Kidney (tissue), 14 donors: ENCODE results near the gene CENPM. TPM values are rescaled to one million over a fixed set of nuclear protein-coding genes. Genes with fewer than 3 reads are reported as not detected.

Source experiments
- DNase-seq, 5 donors: peaks; one replicate each; pipeline ENCODE4 v3.0.0-alpha.2; 2013 to 2020
- FAIRE-seq: peaks from 2 replicates; lab custom pipeline; 2012; peaks lifted over from hg19 to GRCh38; lab: Jason Lieb, UNC
- H3K27ac ChIP-seq, 2 donors: one replicate each; pipeline ENCODE4 v1.7.0; 2013; ENCODE audit warnings: low read depth in 2 of 2, low read length in 2 of 2, inconsistent platforms in 1 of 2
- H3K27me3 ChIP-seq: one replicate; pipeline ENCODE4 v1.7.1; 2013; ENCODE audit warnings: low read length, inconsistent platforms; ENCODE audit not compliant: control insufficient read depth, insufficient read depth
- H3K36me3 ChIP-seq, 3 donors: one replicate each; pipeline versions ENCODE4 v1.7.0 to v1.7.1; 2013; ENCODE audit warnings: low read length in 3 of 3, control low read depth in 1 of 3, inconsistent platforms in 1 of 3; ENCODE audit not compliant: insufficient read depth in 3 of 3, control insufficient read depth in 2 of 3
- H3K4me1 ChIP-seq, 3 donors: one replicate each; pipeline versions ENCODE4 v1.7.0 to v1.7.1; 2013; ENCODE audit warnings: low read length in 3 of 3, inconsistent platforms in 1 of 3, low read depth in 1 of 3; ENCODE audit not compliant: control insufficient read depth in 2 of 3, insufficient read depth in 2 of 3
- H3K4me3 ChIP-seq, 3 donors: one replicate each; pipeline versions ENCODE4 v1.7.0 to v1.8.1; 2013; ENCODE audit warnings: low read length in 3 of 3, control low read depth in 1 of 3, inconsistent platforms in 1 of 3
- H3K9ac ChIP-seq, 3 donors: one replicate each; pipeline versions ENCODE4 v1.7.0 to v1.7.1; 2013; ENCODE audit warnings: low read length in 3 of 3, control low read depth in 1 of 3, inconsistent platforms in 1 of 3
- H3K9me3 ChIP-seq, 3 donors: one replicate each; pipeline versions ENCODE4 v1.7.0 to v1.7.1; 2013; ENCODE audit warnings: low read length in 3 of 3, control low read depth in 1 of 3, inconsistent platforms in 1 of 3; ENCODE audit not compliant: control insufficient read depth in 2 of 3, insufficient read depth in 1 of 3
- CTCF ChIP-seq: IDR thresholded peaks from 3 replicates; pipeline ENCODE4 v1.5.1; 2012; ENCODE audit warnings: mild to moderate bottlenecking, moderate library complexity, borderline replicate concordance; ENCODE audit not compliant: insufficient read depth; ENCODE audit errors: extremely low read depth
- intact Hi-C: fragments of 100-400 bp; cut with DNase I; formaldehyde crosslinking; loops from one replicate; pipeline ENCODE4 v1.11.1; 2022
- polyA plus RNA-seq: library from polyadenylated mRNA; stranded (reverse); fragments of 350-450 nt; fragmentation: Illumina TruSeq; extraction: RNeasy Lipid Tissue Mini Kit (QIAGEN cat#74804); gene quantifications from one replicate; pipeline ENCODE4 v1.2.3, GENCODE V29; 2014; ENCODE audit warnings: low read depth, low replicate concordance; ENCODE audit not compliant: insufficient read depth
- total RNA-seq: library from RNA; stranded (reverse); fragmentation: NEBNext Ultra II Directional; extraction: Animal tissue kit (Norgen Biotek cat#: 25700); gene quantifications from one replicate; pipeline ENCODE4 v1.2.1, GENCODE V29; 2021
- donor health status: control.
- donor health status: control.
- donor health status: control.
- donor health status: control.
- donor health status: control.
- donor health status: DM: yes; HTN: yes; CAD: no.
- donor health status: Normal renal cell carcinoma (clear cell type).

Gene CENPM
- total and polyA plus RNA-seq, 2 donors from 2014 or later = 2.8 TPM

- DNase-seq = peak in 1 of 5 donors; percentile 7
- Histone ChIP-seq H3K9ac (no peak overlapping the region), H3K27me3 (no peaks in the 10 kb centered on the region), H3K4me1 (no peaks in the 10 kb centered on the region), H3K9me3 (no peaks in the 10 kb centered on the region), H3K27ac (no peak overlapping the region), H3K4me3 (no peak overlapping the region), H3K36me3 (no peaks in the 10 kb centered on the region)
- no peak for FAIRE-seq
- no peak for TF ChIP-seq CTCF
- intact Hi-C loops = no loop called here
Measured at GRCh38 chr22:41983513-41984405, 36.8 kb upstream of the CENPM start.

GRCh38 chr22:41982865-41983264, 35.9 kb upstream of the CENPM start:
- Histone ChIP-seq H3K4me1 (no peaks in the 10 kb centered on the region), H3K36me3 (no peaks in the 10 kb centered on the region), H3K9ac (no peak overlapping the region), H3K27me3 (no peaks in the 10 kb centered on the region), H3K4me3 (no peak overlapping the region), H3K9me3 (no peaks in the 10 kb centered on the region), H3K27ac (no peak overlapping the region)
- no peak for TF ChIP-seq CTCF
- no peak for FAIRE-seq
- DNase-seq = peak in 2 of 5 donors; percentile 11 to 22
- intact Hi-C loops = no loop called here

GRCh38 chr22:41979423-41980250, 32.7 kb upstream of the CENPM start:
- DNase-seq (no peak), FAIRE-seq (no peak)
- intact Hi-C loops = no loop called here
- Histone ChIP-seq H3K4me3 (no peak overlapping the region), H3K27me3 (peaks cover 9% of the 10 kb centered on the region), H3K9me3 (no peaks in the 10 kb centered on the region), H3K27ac (no peak overlapping the region), H3K9ac (no peak overlapping the region), H3K4me1 (peaks cover 0 to 6% (median 0%) of the 10 kb centered on the region in 3 donors), H3K36me3 (no peaks in the 10 kb centered on the region)
- no peak for TF ChIP-seq CTCF
